Hematopoietic multipotent progenitor cell treated with erythropoietin and hydrocortisone succinate and interleukin-3 and kit ligand, for 4 days (in vitro differentiated cells): ENCODE data around the gene FOXJ1.

Experiments used
- DNase-seq: peaks from one replicate; pipeline ENCODE4 v3.0.0-alpha.2; 2015

Gene FOXJ1

GRCh38 chr17:76159157-76159556 lies 18.1 kb upstream of the FOXJ1 start:
- DNase-seq, result no peak

- no peak for DNase-seq
These were observed 16.7 kb upstream of the FOXJ1 start for GRCh38 chr17:76157759-76158158.

- DNase-seq, result no peak
These were observed 15.6 kb upstream of the FOXJ1 start for GRCh38 chr17:76156662-76156991.

GRCh38 chr17:76155988-76156661 lies 15.1 kb upstream of the FOXJ1 start:
- no peak for DNase-seq

- no peak for DNase-seq
These were observed 14.1 kb upstream of the FOXJ1 start for GRCh38 chr17:76154936-76155845.

GRCh38 chr17:76154292-76154691 lies 13.2 kb upstream of the FOXJ1 start:
- no peak for DNase-seq

- DNase-seq, result peak; percentile 31
These were observed 12.6 kb upstream of the FOXJ1 start for GRCh38 chr17:76153640-76154039.

- DNase-seq, result no peak
These were observed 12.2 kb upstream of the FOXJ1 start for GRCh38 chr17:76153202-76153601.

- peak; percentile 41 for DNase-seq
These were observed 11.5 kb upstream of the FOXJ1 start for GRCh38 chr17:76152591-76152990.

- DNase-seq, result no peak
These were observed 10.9 kb upstream of the FOXJ1 start for GRCh38 chr17:76151896-76152454.

GRCh38 chr17:76150712-76151622 lies 9.9 kb upstream of the FOXJ1 start:
- no peak for DNase-seq

- DNase-seq, result no peak
These were observed 8.2 kb upstream of the FOXJ1 start for GRCh38 chr17:76149214-76149613.

- no peak for DNase-seq
These were observed 6.9 kb upstream of the FOXJ1 start for GRCh38 chr17:76148015-76148326.

GRCh38 chr17:76147211-76148014 lies 6.4 kb upstream of the FOXJ1 start:
- DNase-seq, result peak; percentile 48

- DNase-seq, result no peak
These were observed 5.2 kb upstream of the FOXJ1 start for GRCh38 chr17:76146053-76146851.

GRCh38 chr17:76145231-76146052 lies 4.4 kb upstream of the FOXJ1 start:
- no peak for DNase-seq

- no peak for DNase-seq
These were observed 1.6 kb upstream of the FOXJ1 start for GRCh38 chr17:76142585-76143041.

GRCh38 chr17:76142039-76142584 lies 1.1 kb upstream of the FOXJ1 start:
- DNase-seq, result peak; percentile 30

- DNase-seq, result no peak
These were observed 309 bp downstream of the FOXJ1 start for GRCh38 chr17:76140661-76141211.
